HT-29 (cell line): ENCODE results near the gene DIP2A. TPM values are rescaled to one million over a fixed set of nuclear protein-coding genes. Genes with fewer than 3 reads are reported as not detected.
"Not testable (repeated sequence)": the region's sequence is repeated elsewhere in the genome, so short reads cannot be mapped to it uniquely, and the experiment has no call there.

ENCODE experiments used
- DNase-seq: peaks from one replicate; pipeline ENCODE4 v3.0.0-alpha.2; 2015; ENCODE audit warnings: low spot score
- total RNA-seq: library from RNA; depleted of rRNA; stranded (reverse); fragments of >200 nt; shearing (Covaris generic); gene quantifications from 2 replicates; pipeline ENCODE4 v1.2.3, GENCODE V29; 2014

The DIP2A gene
- total RNA-seq, 1 experiment from 2014 or later: 17.8 TPM

GRCh38 chr21:46518983-46519583 is 60.4 kb downstream of the DIP2A start:
- DNase-seq: no peak

- DNase-seq: not testable (repeated sequence)
Observed at GRCh38 chr21:46527393-46527792, 68.7 kb downstream of the DIP2A start.

- DNase-seq: no peak
Observed at GRCh38 chr21:46527801-46528200, 69.1 kb downstream of the DIP2A start.

- no peak for DNase-seq
Observed at GRCh38 chr21:46532080-46532479, 73.4 kb downstream of the DIP2A start.

GRCh38 chr21:46537026-46537425 is 78.3 kb downstream of the DIP2A start:
- no peak for DNase-seq

GRCh38 chr21:46538262-46538661 is 79.6 kb downstream of the DIP2A start:
- no peak for DNase-seq

GRCh38 chr21:46538851-46539666 is 80.4 kb downstream of the DIP2A start:
- no peak for DNase-seq

GRCh38 chr21:46540087-46540710 is 81.5 kb downstream of the DIP2A start:
- DNase-seq: no peak

- DNase-seq: no peak
Observed at GRCh38 chr21:46542588-46543124, 84.0 kb downstream of the DIP2A start.

GRCh38 chr21:46543306-46543705 is 84.6 kb downstream of the DIP2A start:
- no peak for DNase-seq

- DNase-seq: no peak
Observed at GRCh38 chr21:46544003-46544402, 85.3 kb downstream of the DIP2A start.

GRCh38 chr21:46544824-46545223 is 86.1 kb downstream of the DIP2A start:
- no peak for DNase-seq

- no peak for DNase-seq
Observed at GRCh38 chr21:46545363-46545762, 86.7 kb downstream of the DIP2A start.

GRCh38 chr21:46545911-46546310 is 87.2 kb downstream of the DIP2A start:
- DNase-seq: no peak

GRCh38 chr21:46546799-46547198 is 88.1 kb downstream of the DIP2A start:
- DNase-seq: no peak

GRCh38 chr21:46549650-46550049 is 91.0 kb downstream of the DIP2A start:
- DNase-seq: no peak

- DNase-seq: no peak
Observed at GRCh38 chr21:46550116-46550941, 91.6 kb downstream of the DIP2A start.

- no peak for DNase-seq
Observed at GRCh38 chr21:46551636-46552241, 93.0 kb downstream of the DIP2A start.

GRCh38 chr21:46552274-46552673 is 93.6 kb downstream of the DIP2A start:
- DNase-seq: no peak

GRCh38 chr21:46552865-46553379 is 94.2 kb downstream of the DIP2A start:
- no peak for DNase-seq

- no peak for DNase-seq
Observed at GRCh38 chr21:46553993-46554392, 95.3 kb downstream of the DIP2A start.
